ENCODE results near the gene CLEC9A. TPM values are rescaled to one million over a fixed set of nuclear protein-coding genes. Genes with fewer than 3 reads are reported as not detected.

CLEC9A gene
- total RNA-seq, 1 donor from 2014 or later, result 0.43 TPM

DNA sequence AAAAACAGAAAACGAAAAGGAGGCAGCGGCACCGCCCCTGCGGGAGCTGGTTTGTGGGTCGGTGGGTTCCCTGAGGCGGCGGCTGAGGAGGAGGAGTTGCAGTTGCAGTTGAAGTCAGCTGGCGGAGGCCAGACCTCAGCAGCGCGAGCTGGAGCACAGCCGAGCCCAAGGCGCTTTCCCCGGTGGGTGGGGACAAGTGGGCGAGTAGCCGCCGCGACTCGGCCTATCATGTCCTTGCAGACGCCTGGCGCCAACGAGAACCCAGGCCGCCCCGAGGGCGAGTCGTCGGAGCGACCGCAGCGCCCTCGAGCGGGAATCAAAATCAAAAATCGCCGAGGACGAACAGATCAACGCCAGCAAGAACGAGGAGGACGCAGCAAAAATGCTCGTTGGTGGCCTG, 81.0 kb downstream of the CLEC9A start:
- intact Hi-C loops (cut with DNase I), result no loop called here
- H3K27me3 ChIP-seq, result no peaks in the 10 kb centered on the region
- H3K4me1 ChIP-seq, result no peaks in the 10 kb centered on the region
- H3K9me3 ChIP-seq, result no peaks in the 10 kb centered on the region
- no peak for DNase-seq
- no peak overlapping the region for H3K4me3 ChIP-seq
- H3K36me3 ChIP-seq, result no peaks in the 10 kb centered on the region
- TF ChIP-seq, protein P1, sequence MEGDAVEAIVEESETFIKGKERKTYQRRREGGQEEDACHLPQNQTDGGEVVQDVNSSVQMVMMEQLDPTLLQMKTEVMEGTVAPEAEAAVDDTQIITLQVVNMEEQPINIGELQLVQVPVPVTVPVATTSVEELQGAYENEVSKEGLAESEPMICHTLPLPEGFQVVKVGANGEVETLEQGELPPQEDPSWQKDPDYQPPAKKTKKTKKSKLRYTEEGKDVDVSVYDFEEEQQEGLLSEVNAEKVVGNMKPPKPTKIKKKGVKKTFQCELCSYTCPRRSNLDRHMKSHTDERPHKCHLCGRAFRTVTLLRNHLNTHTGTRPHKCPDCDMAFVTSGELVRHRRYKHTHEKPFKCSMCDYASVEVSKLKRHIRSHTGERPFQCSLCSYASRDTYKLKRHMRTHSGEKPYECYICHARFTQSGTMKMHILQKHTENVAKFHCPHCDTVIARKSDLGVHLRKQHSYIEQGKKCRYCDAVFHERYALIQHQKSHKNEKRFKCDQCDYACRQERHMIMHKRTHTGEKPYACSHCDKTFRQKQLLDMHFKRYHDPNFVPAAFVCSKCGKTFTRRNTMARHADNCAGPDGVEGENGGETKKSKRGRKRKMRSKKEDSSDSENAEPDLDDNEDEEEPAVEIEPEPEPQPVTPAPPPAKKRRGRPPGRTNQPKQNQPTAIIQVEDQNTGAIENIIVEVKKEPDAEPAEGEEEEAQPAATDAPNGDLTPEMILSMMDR (IDR thresholded peaks at IDR 0.05), result no peak
- no peak for ATAC-seq
- H3K27ac ChIP-seq, result no peak overlapping the region

DNA sequence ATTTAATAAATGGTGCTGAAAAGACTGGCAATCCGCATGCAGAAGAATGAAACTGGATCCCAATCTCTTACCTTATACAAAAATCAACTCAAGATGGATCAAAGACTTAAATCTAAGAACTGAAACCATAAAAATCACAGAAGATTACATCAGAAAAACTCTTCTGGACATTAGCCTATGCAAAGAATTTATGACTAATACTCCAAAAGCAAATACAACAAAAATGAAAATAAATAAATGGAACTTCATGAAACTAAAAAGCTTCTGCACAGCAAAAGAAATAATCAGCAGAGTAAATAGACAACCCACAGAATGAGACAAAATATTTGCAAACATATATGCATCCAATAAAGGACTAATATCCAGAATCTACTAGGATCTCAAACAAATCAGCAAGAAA, 82.6 kb downstream of the CLEC9A start:
- TF ChIP-seq, protein P1 (IDR thresholded peaks at IDR 0.05), result no peak
- ATAC-seq (no peak), DNase-seq (no peak)
- Histone ChIP-seq H3K27ac (no peak overlapping the region), H3K9me3 (no peaks in the 10 kb centered on the region), H3K27me3 (no peaks in the 10 kb centered on the region), H3K36me3 (no peaks in the 10 kb centered on the region), H3K4me3 (no peak overlapping the region), H3K4me1 (no peaks in the 10 kb centered on the region)
- intact Hi-C loops (cut with DNase I), result no loop called here

- no peaks in the 10 kb centered on the region for H3K27me3 ChIP-seq
- H3K36me3 ChIP-seq, result no peaks in the 10 kb centered on the region
- no peaks in the 10 kb centered on the region for H3K9me3 ChIP-seq
- no peak for DNase-seq
- TF ChIP-seq, protein P1 (IDR thresholded peaks at IDR 0.05), result no peak
- no peak overlapping the region for H3K4me3 ChIP-seq
- H3K4me1 ChIP-seq, result no peaks in the 10 kb centered on the region
- intact Hi-C loops (cut with DNase I), result no loop called here
- H3K27ac ChIP-seq, result no peak overlapping the region
- ATAC-seq, result no peak
These were observed 83.4 kb downstream of the CLEC9A start for GRCh38 chr12:10113920-10114319.

DNA sequence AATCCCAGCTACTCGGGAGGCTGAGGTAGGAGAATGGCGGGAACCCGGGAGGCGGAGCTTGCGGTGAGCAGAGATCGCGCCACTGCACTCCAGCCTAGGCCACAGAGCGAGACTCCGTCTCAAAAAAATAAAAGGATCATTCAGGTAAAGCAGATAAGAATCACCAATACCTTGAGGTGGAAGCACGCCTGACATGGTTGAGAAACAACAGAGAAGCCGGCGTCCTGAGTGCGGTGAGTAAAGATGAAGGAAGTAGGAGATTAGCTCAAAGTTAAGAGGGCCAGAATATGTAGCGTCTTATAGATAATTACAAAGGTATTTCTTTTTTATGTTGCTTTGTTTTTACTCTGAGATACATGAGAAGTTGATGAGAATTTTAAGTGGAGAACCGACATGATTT, 84.8 kb downstream of the CLEC9A start:
- no peaks in the 10 kb centered on the region for H3K9me3 ChIP-seq
- intact Hi-C loops (cut with DNase I), result no loop called here
- H3K36me3 ChIP-seq, result no peaks in the 10 kb centered on the region
- no peak overlapping the region for H3K4me3 ChIP-seq
- TF ChIP-seq, protein P1 (IDR thresholded peaks at IDR 0.05), result no peak
- no peak for ATAC-seq
- no peaks in the 10 kb centered on the region for H3K4me1 ChIP-seq
- no peak overlapping the region for H3K27ac ChIP-seq
- no peaks in the 10 kb centered on the region for H3K27me3 ChIP-seq
- DNase-seq, result no peak

Other genes with a start within 250 kb of the CLEC9A start
- gene KLRF1, start 203.2 kb upstream of the CLEC9A start, total RNA-seq, result 2.7 TPM
- gene CLEC2B, start 161.3 kb upstream of the CLEC9A start, total RNA-seq, result 24.6 TPM
- not detected for gene KLRF2, start 149.2 kb upstream of the CLEC9A start, total RNA-seq
- not detected for gene CLEC2A, start 98.3 kb upstream of the CLEC9A start, total RNA-seq
- gene CLEC12A, start 59.3 kb upstream of the CLEC9A start, total RNA-seq, result 43.4 TPM
- not detected for gene CLEC1B, start 31.6 kb upstream of the CLEC9A start, total RNA-seq
- 1.4 TPM for gene CLEC12B, start 20.1 kb upstream of the CLEC9A start, total RNA-seq
- 15.0 TPM for gene CLEC1A, start 68.3 kb downstream of the CLEC9A start, total RNA-seq
- 51.1 TPM for gene CLEC7A, start 99.5 kb downstream of the CLEC9A start, total RNA-seq
- gene OLR1, start 141.4 kb downstream of the CLEC9A start, total RNA-seq, result 96.1 TPM
- 2.3 TPM for gene TMEM52B, start 148.3 kb downstream of the CLEC9A start, total RNA-seq
- gene GABARAPL1, start 182.2 kb downstream of the CLEC9A start, total RNA-seq, result 114 TPM

All from upper lobe of right lung (tissue), 1 donor.